ENCODE measurements around the gene PTPRU.

Gene PTPRU

DNA sequence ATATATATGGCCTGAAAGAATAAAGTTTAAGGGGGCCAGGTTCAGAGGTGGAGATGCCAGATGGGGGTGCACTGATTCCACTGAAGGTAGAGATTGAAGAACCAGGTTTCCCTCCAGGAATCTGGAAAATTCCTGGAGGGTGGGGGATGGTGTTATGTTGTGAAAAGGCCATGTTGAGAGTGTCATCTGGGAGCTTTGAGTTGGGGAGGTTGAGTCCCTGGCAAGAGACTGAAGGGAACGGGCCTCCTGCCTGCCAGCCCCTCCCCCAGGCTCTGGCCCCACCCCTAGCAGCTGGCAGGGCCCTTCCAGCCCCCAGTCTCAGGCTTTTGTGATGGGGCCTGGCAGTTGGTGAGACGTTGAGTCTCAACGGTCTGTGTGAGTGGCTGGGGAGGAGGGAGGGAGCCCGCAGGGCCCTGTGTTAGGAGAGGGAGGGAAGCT lies 4.1 kb downstream of the PTPRU start:
- DNase-seq (ENCODE audit: low spot score in 2 of 2): no peak
- Mint-ChIP-seq H3K4me1 (peaks cover 19% of the 10 kb centered on the region), H3K9me3 (no peaks in the 10 kb centered on the region), H3K27me3 (peaks cover 52% of the 10 kb centered on the region), H3K36me3 (ENCODE audit: insufficient read depth) (peaks cover 6% of the 10 kb centered on the region), H3K4me3 (no peak overlapping the region), H3K27ac (ENCODE audit: low read depth) (no peak overlapping the region)
- no peak for ATAC-seq (replicated peaks; ENCODE audit: extremely low read depth, poor library complexity, severe bottlenecking)

DNA sequence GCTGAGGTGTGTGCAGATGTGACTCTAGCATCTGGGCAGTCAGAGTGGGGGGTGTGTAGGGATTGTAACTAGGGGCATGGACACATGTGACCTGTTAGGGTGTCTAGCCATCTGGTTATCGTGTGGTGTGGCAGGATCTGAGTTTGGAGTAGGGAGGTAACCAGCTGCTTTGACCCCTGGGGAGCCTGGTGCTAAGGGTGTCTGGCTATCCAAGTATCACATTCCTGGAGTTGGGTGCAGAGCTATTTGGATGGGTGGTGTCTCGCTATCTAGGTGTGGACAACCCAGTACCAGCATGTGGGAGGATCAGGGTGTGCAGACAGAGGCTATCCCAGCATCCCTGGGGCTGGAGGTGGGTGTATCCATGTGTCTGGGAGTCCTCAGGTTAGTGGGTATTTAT lies 4.7 kb downstream of the PTPRU start:
- DNase-seq (ENCODE audit: low spot score in 2 of 2) (no peak), ATAC-seq (replicated peaks; ENCODE audit: extremely low read depth, poor library complexity, severe bottlenecking) (no peak)
- Mint-ChIP-seq H3K4me1 (peaks cover 16% of the 10 kb centered on the region), H3K27ac (ENCODE audit: low read depth) (no peak overlapping the region), H3K4me3 (no peak overlapping the region), H3K27me3 (peaks cover 52% of the 10 kb centered on the region), H3K36me3 (ENCODE audit: insufficient read depth) (peaks cover 3% of the 10 kb centered on the region), H3K9me3 (no peaks in the 10 kb centered on the region)

DNA sequence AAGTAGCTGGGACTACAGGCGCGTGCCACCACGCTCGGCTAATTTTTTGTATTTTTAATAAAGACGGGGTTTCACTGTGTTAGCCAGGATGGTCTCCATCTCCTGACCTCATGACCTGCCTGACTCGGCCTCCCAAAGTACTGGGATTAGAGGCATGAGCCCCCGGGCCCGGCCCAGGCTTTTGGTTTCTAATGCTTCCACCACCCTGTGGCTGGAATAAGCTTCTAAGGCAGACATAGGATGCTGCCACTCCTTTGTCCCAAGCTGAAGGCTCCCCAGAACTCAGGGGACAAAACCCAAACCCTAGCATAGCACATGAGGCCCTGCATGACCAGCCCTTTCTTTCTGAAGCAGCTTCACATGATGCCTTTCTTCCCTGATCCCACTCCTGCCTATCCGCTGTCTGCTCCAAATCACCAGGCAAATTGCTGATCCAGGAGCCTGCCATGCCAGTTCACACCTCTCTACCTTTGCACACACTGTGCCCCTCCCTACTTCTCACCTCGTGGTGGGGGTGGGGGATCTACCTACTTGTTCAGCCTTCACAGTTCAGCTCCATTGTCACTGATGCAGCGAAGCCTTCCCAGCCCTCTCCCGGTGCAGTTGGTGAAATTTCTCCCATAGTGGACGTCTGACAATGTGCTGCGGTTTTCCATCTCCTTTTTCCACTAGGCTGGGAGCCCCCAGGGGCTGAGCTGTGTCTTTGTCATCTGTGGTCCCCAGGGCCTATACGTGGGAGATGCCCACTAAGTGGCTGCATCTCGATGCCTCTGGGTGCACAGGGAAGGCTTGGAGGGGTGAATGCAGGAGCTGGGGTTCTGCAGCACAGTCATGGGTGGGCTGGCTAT lies 6.9 kb downstream of the PTPRU start:
- H3K27me3 Mint-ChIP-seq: peaks cover 51% of the 10 kb centered on the region
- no peak overlapping the region for H3K4me3 Mint-ChIP-seq
- peaks cover 5% of the 10 kb centered on the region for H3K4me1 Mint-ChIP-seq
- no peaks in the 10 kb centered on the region for H3K36me3 Mint-ChIP-seq (ENCODE audit: insufficient read depth)
- ATAC-seq (replicated peaks; ENCODE audit: extremely low read depth, poor library complexity, severe bottlenecking): no peak
- H3K27ac Mint-ChIP-seq (ENCODE audit: low read depth): no peak overlapping the region
- no peaks in the 10 kb centered on the region for H3K9me3 Mint-ChIP-seq
- DNase-seq (ENCODE audit: low spot score in 2 of 2): no peak

DNA sequence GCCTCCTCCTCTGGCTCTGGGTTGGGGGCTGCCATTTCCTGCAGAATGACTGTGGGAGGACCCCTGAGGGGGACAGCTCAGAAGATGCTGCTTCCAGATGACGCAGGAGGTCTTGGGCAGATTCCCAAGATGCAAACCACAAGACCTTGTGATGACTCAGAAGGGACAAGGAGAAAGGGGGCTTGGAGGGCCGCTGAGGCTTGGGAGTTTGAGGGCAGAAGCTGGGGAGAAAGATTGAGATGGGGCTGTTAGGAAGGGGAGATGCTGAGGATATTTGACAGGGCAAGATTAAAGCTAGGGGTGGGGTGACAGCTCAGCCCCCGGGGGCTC lies 7.5 kb downstream of the PTPRU start:
- no peak for DNase-seq (ENCODE audit: low spot score in 2 of 2)
- no peaks in the 10 kb centered on the region for H3K9me3 Mint-ChIP-seq
- H3K36me3 Mint-ChIP-seq (ENCODE audit: insufficient read depth): no peaks in the 10 kb centered on the region
- ATAC-seq (replicated peaks; ENCODE audit: extremely low read depth, poor library complexity, severe bottlenecking): no peak
- H3K27ac Mint-ChIP-seq (ENCODE audit: low read depth): no peak overlapping the region
- peaks cover 51% of the 10 kb centered on the region for H3K27me3 Mint-ChIP-seq
- no peak overlapping the region for H3K4me3 Mint-ChIP-seq
- H3K4me1 Mint-ChIP-seq: peaks cover under 1% of the 10 kb centered on the region

DNA sequence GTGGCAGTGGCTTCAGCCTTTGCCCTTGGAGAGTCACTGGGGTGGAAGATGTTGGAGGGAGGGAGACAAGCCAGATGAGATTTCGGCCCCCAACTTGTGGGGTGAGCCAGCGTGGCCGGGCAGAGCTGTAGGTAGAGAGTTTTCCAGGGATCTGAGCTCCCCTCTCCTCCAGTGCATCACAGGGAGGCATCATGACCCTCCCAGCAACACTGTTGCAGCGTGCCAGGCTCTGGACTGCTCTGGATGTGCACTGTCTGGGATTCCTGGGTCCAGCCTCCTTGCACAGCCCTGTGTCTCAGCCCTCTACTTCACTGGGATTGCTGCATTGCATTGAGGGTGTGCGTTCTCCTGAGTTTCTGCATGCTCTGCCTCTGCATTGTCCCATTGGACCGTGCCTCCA lies 8.9 kb downstream of the PTPRU start:
- Mint-ChIP-seq H3K27me3 (peaks cover 51% of the 10 kb centered on the region), H3K4me3 (no peak overlapping the region), H3K36me3 (ENCODE audit: insufficient read depth) (no peaks in the 10 kb centered on the region), H3K9me3 (no peaks in the 10 kb centered on the region), H3K4me1 (no peaks in the 10 kb centered on the region), H3K27ac (ENCODE audit: low read depth) (no peak overlapping the region)
- DNase-seq (ENCODE audit: low spot score in 2 of 2): no peak
- no peak for ATAC-seq (replicated peaks; ENCODE audit: extremely low read depth, poor library complexity, severe bottlenecking)

DNA sequence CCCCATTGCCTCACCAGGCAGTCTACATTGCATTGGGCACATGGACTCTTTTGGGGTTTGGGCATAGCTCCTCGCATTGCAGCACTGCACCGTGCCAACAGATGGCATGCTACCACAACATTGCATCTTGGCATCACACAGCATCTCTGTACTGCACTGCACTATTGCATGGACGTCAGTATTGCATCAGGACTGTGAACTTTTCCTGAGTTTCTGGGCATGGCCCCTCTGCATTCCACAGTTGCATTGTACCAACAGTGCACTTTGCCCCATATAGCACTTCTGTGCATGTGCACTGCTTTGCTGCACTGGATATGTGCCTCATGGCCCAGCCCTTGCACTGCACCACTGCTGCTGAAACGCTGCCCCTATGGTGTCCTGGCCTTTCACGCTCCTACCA lies 9.6 kb downstream of the PTPRU start:
- no peak for DNase-seq (ENCODE audit: low spot score in 2 of 2)
- Mint-ChIP-seq H3K36me3 (ENCODE audit: insufficient read depth) (no peaks in the 10 kb centered on the region), H3K27me3 (peaks cover 47% of the 10 kb centered on the region), H3K27ac (ENCODE audit: low read depth) (no peak overlapping the region), H3K9me3 (no peaks in the 10 kb centered on the region), H3K4me1 (no peaks in the 10 kb centered on the region), H3K4me3 (no peak overlapping the region)
- ATAC-seq (replicated peaks; ENCODE audit: extremely low read depth, poor library complexity, severe bottlenecking): no peak

DNA sequence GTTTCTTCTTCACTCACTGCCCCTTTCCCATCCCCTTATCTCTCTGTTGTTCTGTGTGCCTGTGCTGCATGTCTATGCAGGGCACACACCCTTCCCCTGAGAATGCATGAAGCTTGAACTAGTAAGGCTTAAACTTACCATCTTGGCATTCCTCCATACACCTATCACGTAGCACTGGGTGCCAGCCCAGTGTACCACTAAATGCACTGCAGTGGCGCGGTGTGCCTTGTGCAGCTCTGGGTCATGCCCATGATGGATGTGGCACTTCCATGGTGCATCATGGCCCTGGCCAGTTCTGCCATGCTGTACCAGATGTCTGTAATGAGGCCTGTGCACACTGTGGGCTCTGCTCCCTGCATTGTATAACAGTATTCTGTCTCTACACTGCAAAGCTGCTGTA lies 10.7 kb downstream of the PTPRU start:
- DNase-seq (ENCODE audit: low spot score in 2 of 2): no peak
- Mint-ChIP-seq H3K4me1 (no peaks in the 10 kb centered on the region), H3K27me3 (peaks cover 36% of the 10 kb centered on the region), H3K27ac (ENCODE audit: low read depth) (no peak overlapping the region), H3K4me3 (no peak overlapping the region), H3K36me3 (ENCODE audit: insufficient read depth) (no peaks in the 10 kb centered on the region), H3K9me3 (no peaks in the 10 kb centered on the region)
- no peak for ATAC-seq (replicated peaks; ENCODE audit: extremely low read depth, poor library complexity, severe bottlenecking)

DNA sequence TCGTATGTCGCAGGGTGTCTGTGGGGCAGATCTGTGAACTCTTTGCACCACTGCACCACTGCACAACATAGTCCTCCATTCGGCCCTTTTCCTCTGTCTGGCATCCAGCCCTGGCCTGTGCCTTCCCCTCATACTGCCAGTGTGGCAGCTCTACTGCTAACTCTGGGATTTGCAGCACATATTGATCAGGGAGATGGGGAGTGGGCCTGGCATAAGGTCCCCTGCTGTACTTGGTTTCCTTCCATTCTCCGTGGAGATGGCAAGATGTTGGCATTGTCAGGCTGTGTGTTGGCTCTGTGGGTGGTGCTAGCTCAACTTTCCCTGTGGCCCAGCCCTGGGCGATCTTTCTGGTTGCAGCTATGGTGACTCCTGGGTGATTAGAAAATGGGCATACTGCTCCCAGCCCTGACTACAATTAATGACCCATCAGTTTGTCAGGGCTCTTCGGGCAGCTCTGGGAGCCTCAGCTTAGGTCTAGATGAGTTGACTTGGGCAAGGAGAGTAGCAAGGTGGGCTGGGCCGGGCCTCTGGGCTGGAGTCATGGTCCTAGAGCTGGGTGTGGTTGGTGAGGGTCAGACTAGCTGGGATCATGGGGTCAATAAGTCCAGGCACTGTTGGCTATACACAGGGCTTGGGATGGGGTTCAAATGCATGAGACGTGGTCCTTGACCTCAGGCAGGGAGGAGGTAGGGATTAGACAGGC lies 11.4 kb downstream of the PTPRU start:
- Mint-ChIP-seq H3K4me1 (no peaks in the 10 kb centered on the region), H3K27ac (ENCODE audit: low read depth) (no peak overlapping the region), H3K36me3 (ENCODE audit: insufficient read depth) (no peaks in the 10 kb centered on the region), H3K9me3 (no peaks in the 10 kb centered on the region), H3K27me3 (peaks cover 36% of the 10 kb centered on the region), H3K4me3 (no peak overlapping the region)
- ATAC-seq (replicated peaks; ENCODE audit: extremely low read depth, poor library complexity, severe bottlenecking): no peak
- no peak for DNase-seq (ENCODE audit: low spot score in 2 of 2)

DNA sequence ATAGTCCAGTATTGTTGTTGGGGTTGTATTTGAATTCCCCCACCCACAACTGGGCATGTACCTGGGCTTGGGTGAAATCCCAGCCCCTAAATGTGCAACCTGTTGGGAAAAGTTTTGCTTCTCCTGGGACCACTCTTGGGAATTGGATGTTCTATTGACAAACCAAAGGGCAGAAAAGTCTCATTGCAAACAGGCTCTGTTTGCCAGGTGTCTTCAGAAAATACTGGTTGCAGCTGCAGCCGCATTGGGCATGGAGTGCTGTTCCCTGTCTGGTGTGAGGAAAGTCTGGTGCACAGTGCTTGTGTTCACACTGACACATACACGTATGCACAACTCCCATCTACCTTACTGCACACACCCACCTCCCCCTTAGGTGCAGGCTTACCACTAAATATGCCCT lies 12.1 kb downstream of the PTPRU start:
- DNase-seq (ENCODE audit: low spot score in 2 of 2): no peak
- H3K27me3 Mint-ChIP-seq: peaks cover 36% of the 10 kb centered on the region
- no peak overlapping the region for H3K27ac Mint-ChIP-seq (ENCODE audit: low read depth)
- H3K4me3 Mint-ChIP-seq: no peak overlapping the region
- H3K4me1 Mint-ChIP-seq: no peaks in the 10 kb centered on the region
- ATAC-seq (replicated peaks; ENCODE audit: extremely low read depth, poor library complexity, severe bottlenecking): no peak
- no peaks in the 10 kb centered on the region for H3K36me3 Mint-ChIP-seq (ENCODE audit: insufficient read depth)
- H3K9me3 Mint-ChIP-seq: no peaks in the 10 kb centered on the region

DNA sequence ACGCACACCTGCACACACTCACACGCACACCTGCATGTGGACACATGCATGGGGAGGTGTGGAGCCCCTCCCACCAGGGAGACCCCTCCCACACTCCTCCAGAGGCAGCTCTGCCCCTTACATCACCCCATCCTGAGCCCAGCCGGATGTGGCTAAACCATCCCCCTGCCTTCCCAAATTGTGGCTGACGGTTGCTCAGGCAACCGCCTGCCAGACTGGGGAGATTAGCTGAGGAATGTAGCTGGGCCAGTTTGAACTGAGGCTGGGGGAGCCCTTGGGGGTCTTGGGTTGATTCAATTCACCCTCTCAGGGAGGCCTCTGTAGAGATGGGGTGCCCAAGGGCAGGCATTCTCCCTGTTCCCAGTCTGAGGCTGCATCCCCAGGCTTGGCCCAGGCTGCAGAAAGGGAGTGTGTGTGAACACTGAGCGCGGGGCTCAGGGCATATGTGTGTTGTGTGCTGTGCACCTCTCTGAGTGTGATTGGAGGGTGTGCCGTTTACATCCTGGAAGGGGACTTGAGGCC lies 12.9 kb downstream of the PTPRU start:
- Mint-ChIP-seq H3K9me3 (no peaks in the 10 kb centered on the region), H3K36me3 (ENCODE audit: insufficient read depth) (no peaks in the 10 kb centered on the region), H3K4me3 (no peak overlapping the region), H3K27me3 (peaks cover 36% of the 10 kb centered on the region), H3K27ac (ENCODE audit: low read depth) (no peak overlapping the region), H3K4me1 (no peaks in the 10 kb centered on the region)
- no peak for DNase-seq (ENCODE audit: low spot score in 2 of 2)
- no peak for ATAC-seq (replicated peaks; ENCODE audit: extremely low read depth, poor library complexity, severe bottlenecking)

DNA sequence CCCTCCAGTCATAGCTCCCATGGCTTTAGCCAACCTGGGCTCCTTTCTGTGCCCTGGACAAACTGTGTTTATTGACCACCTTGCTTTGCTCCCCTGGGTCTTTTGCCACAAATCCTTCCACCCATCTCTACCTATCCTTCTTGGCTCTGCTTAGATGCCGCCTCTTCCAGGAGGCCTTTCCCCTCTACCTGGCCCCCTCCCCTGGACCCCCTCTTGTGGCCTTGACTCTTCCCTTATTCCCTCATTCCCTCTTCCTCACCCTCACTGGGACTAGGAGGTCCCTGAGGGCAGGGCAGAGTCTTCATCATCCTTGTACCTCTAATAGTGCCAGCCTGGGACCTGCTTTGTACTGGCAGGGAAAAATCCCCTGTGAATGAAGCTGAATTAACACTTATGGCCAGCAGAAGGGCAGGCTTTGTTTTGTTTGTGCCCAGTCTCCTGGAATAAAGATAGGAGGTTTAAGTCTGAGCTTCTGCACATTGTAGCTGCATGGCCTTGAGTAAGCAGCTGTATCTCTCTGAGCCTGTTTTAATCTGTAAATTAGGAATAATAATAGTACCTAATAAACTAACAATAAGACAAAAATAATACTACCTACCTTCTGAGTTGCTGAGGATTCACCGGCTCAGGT lies 13.7 kb downstream of the PTPRU start:
- H3K9me3 Mint-ChIP-seq: no peaks in the 10 kb centered on the region
- H3K4me1 Mint-ChIP-seq: no peaks in the 10 kb centered on the region
- DNase-seq (ENCODE audit: low spot score in 2 of 2) (no peak), ATAC-seq (replicated peaks; ENCODE audit: extremely low read depth, poor library complexity, severe bottlenecking) (no peak)
- no peak overlapping the region for H3K4me3 Mint-ChIP-seq
- H3K27ac Mint-ChIP-seq (ENCODE audit: low read depth): no peak overlapping the region
- H3K27me3 Mint-ChIP-seq: peaks cover 36% of the 10 kb centered on the region
- no peaks in the 10 kb centered on the region for H3K36me3 Mint-ChIP-seq (ENCODE audit: insufficient read depth)

DNA sequence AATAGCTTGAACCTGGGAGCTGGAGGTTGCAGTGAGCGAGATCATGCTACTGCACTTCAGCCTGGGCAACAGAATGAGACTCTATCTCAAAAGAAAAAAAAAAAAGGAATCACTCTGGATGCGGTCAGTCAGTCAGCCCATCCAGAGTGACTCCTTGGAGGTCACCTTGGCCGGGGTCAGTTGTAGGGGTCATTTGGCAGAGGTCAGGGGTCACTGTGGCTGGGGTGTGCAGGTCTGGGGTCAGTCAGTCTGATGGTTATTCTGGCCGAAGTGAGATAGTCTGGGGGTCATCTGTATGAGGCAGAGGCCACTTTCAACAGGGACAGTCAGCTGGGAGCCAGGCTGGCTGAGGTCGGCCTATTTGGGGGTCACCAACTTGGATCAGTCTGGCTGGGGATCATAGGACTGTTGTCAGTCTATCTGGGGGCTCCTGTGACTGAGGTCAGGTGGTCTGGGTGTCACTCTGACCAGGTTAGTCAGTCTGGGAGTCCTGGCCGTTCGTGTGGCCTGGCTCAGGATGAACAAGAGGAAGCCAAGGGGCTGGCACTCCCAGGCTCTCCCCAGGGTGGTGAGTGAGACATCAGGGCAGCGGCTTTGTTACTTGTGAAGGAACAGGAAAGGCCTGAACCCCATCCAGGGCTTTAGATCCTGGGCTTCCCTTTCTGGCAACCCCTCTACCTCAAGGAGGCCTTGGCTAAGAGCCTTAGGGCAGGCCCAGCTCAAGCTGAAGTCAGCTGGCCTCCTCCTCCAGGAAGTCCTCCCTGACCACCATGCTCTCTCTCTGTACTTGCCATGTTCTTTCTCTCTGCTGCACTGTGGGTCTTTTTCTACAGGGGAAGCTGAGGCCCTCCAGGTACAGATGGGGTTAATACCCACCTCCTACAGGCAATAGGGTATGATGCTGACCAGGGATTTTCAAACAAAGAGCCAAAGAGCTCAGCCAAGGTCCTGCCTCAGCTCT lies 15.1 kb downstream of the PTPRU start:
- Mint-ChIP-seq H3K27me3 (peaks cover 38% of the 10 kb centered on the region), H3K27ac (ENCODE audit: low read depth) (no peak overlapping the region)

More for the DNA sequence above, 15.1 kb downstream of the PTPRU start:
- Mint-ChIP-seq H3K4me1 (no peaks in the 10 kb centered on the region), H3K9me3 (no peaks in the 10 kb centered on the region), H3K4me3 (no peak overlapping the region), H3K36me3 (ENCODE audit: insufficient read depth) (no peaks in the 10 kb centered on the region)
- no peak for ATAC-seq (replicated peaks; ENCODE audit: extremely low read depth, poor library complexity, severe bottlenecking)
- DNase-seq (ENCODE audit: low spot score in 2 of 2): no peak
